ENCODE results near the gene LARP1. TPM values are rescaled to one million over a fixed set of nuclear protein-coding genes. Genes with fewer than 3 reads are reported as not detected.
A peak's percentile ranks its signal among the peaks of the same experiment; 100 is the strongest.
"Not testable (repeated sequence)": the region's sequence is repeated elsewhere in the genome, so short reads cannot be mapped to it uniquely, and the experiment has no call there.

The LARP1 gene
- total RNA-seq, 1 experiment from 2014 or later = 48.5 TPM

DNA sequence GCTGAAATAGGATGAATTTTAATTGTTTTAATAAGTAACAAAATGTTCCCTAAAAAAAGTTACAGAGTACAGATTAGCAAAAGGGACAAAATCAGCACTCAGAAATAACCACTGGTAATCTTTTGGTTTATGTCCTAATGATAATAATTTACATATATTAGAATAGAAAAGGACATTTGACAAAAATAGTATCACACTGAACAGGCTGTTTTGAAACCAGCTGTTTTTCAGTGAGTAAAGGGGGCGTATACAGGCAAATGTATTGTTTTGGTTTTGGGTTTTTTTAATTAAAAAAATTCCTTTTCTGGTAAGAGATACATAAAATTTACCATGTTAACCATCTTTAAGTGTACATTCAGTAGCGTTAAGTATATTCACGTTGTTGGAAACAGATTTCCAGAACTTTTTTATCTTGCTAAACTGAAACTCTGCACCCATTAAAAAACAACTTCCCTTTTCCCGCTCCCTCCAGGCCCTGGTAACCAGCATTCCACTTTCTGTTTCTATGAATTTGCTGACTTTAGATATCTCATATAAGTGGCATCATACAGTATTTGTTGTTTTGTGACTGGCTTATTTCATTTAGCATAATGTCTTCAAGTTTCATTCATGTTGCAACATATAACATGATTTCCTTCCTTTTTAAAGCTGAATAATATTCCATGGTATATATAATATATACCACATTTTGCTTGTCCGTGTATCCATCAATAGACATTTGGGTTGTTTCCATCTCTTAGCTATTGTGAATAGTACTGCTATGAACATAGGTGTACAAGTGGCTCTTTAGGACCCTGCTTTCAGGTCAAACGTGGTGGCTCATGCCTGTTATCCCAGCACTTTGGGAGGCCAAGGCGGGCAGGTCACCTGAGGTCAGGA, 20.6 kb upstream of the LARP1 start:
- DNase-seq (ENCODE audit: low spot score) = no peak

DNA sequence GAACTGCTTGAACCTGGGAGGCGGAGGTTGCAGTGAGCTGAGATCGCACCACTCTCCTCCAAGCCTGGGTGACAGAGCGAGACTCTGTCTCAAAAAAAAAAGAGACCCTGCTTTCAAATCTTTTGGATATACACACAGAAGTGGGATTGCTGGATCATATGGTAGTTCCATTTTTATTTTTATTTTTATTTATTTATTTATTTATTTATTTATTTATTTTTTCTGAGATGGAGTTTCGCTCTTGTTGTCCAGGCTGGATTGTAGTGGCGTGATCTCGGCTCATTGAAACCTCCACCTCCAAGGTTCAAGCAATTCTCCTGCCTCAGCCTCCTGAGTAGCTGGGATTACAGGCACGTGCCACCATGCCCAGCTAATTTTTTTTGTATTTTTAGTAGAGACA, 19.8 kb upstream of the LARP1 start:
- not testable (repeated sequence) for DNase-seq (ENCODE audit: low spot score)

DNA sequence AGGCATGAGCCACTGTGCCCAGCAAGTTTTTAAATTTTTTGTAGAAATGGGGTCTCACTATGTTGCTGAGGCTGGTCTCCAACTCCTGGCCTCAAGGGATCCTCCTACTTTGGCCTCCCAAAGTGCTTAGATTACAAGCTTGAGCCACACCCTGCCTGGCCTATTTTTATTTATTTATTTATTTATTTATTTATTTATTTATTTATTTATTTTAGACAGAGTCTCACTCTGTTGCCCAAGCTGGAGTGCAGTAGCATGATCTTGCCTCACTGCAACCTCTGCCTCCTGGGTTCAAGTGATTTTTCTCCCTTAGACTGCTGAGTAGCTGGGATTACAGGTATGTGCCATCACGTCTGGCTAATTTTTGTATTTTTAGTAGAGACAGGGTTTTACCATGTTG, 18.8 kb upstream of the LARP1 start:
- DNase-seq (ENCODE audit: low spot score) = not testable (repeated sequence)

DNA sequence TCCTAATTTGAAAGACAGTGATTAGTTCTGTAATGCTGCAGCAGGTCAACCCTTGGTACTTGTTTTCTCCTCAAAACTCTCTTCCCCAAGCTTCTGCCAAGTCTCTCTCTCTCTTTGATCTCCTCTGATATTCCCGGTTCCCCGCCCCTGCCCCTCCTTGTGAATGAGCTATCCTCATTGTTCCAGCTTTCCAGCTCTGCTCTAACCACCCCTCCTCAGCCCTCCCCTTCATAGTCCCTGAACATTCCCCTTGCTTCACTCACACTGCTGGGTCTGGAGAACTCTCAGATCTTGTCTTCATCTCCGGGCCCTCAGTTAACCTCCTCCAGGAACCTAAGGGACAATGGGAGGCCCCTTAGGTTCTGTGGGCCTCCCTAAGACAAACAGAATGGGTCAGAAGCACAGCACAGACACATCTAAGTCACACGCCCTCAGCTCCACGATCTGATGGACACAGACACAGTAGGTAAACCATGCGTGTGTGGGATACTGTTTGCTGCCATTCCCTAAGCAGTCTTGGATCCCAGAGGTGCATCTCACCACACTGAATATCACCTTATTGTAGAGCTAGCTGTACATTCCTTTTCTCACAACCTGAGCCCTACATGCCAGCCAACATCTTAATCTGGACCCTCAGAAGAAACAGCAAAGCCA, 17.4 kb upstream of the LARP1 start:
- no peak for DNase-seq (ENCODE audit: low spot score)

DNA sequence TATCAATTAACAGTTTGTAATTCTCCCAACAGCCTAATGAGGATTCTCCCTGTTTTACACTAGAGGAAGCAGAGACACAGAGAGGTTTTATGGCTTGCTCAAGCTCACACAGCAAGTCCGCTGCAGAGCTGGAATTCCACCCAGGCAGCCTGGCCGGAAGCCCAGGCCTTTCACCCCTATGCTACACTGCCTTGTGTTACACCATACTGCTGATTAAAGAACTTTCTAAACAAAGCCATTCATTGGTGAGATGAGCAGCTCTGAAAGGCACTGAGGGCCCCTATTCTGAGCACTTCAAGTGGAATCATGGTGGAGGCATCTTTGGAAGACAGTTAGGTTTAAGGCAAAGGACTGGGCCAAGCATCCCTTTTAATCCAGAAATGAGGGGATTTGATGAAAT, 14.7 kb upstream of the LARP1 start:
- DNase-seq (ENCODE audit: low spot score) = peak; percentile 19

DNA sequence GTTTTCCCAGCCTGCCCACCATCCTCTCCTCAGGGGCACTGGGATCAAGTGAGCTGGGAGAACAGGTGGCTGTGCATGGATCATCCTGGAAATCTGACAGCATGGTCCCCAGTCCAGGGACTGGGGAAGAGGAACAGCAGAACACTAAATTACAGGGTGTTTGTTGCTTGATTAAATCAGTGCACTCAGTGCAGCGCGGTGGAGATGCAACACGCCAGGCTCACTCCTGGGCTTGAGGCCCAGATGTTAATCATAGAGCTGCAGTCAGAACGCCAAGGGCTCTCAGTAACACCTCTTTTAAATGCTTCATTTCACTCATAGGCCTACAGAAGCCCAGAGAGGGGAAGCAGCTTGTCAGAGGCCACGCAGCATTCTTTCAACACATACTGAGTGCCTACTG, 14.2 kb upstream of the LARP1 start:
- no peak for DNase-seq (ENCODE audit: low spot score)

DNA sequence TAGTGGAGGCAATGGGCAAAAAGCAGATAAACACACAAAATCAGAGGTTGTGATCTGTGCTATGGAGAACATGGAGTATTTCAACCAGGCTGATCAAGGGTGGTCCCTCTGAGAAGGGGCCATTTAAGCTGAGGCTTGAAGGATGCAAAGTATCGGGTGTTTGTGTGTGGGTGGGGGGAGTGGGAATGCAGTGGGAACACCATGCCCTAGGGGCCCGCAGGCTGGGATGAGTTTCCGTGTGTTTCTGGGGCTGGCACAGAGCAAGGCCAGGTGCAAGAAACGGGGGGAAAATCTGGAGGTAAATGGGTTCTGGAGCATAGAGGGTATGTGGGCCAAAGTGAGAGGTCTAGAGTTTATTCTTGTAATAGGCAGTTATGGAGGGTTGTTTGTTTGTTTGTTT, 13.8 kb upstream of the LARP1 start:
- DNase-seq (ENCODE audit: low spot score) = no peak

DNA sequence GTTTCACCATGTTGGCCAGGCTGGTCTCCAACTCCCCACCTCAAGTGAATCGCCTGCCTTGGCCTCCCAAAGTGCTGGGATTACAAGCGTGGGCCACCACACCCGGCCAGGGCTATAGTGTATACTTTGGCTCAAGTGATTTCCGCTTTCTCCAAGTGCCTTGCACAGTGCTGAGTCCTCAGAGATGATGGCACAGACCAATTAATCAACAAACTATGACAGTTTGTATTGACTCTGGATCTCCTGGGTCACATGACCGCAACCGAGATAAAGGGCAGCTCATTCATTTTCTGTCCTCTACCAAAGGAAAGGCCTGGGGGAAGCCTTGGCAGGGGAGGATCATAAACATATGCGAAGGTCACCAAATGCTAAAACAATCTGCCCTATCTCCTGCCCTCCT, 11.4 kb upstream of the LARP1 start:
- DNase-seq (ENCODE audit: low spot score) = no peak

DNA sequence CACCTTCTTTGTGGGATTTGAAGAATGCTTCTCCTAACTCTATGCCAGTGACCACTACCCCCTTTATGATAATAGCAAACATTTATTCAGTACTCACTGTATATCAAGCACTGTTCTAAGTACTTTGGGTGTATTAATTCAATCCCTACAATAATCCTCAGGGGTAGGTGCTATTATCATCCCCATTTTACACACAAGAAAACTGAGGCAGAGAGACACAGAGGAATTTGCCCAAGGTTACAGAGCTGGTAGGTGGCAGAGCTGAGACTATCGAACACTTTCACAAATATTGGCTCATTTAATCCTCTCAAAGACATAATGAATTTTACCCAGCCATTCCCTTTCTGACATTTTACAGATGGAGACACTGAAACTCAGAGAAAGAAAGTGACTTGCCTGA, 9.8 kb upstream of the LARP1 start:
- DNase-seq (ENCODE audit: low spot score) = no peak

DNA sequence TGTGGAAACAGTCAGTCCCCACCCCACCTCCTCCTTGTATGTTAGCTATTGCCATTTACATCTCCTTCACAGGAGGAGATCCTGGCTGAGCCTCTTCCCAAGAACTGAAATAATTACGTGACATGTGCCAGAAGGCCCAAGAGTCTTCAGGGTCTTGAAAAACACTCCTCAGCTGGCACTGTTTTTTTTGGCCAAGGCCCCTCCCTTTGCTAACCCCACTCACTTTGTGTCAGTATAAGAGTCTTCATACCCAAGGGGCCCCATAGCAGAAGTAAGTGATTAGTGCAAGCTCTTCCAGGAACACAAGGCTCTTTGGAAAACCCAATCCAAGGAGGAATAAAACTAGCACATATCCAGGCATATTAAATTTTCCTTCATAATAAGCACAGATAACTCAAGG, 5.7 kb upstream of the LARP1 start:
- DNase-seq (ENCODE audit: low spot score) = no peak

DNA sequence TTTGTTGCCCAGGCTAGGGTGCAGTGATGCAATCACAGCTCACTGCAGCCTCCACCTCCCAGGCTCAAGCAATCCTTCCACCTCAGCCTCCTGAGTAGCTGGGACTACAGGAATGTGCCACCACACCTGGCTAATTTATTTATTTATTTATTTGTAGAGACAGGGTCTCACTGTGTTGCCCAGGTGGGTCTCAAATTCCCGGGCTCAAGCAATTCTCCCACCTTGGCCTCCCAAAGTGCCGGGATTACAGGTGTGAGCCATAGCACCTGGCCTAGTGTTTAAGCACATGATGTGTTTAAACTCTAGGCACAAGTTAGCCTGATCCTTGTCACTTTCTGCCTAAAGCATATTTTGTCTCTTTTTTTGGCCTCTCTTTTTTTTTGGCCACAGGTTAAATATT, 4.5 kb upstream of the LARP1 start:
- not testable (repeated sequence) for DNase-seq (ENCODE audit: low spot score)

DNA sequence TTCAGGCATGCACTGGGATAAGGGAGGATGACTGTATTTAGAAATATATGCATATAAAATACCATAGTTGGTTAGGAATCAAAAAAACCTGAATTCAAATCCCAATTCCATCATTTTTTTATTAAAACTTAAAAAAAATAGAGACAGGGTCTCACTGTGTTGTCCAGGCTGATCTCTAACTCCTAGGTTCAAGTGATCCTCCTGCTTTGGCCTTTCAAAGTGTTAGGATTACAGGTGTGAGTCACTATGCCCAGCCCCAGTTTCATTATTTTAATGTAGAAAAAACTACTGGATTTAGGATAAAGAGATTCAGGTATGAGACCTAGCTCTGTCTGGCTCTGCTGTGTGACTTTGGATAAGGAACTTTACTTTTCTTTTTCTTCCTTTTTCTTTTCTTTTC, 3.3 kb upstream of the LARP1 start:
- no peak for DNase-seq (ENCODE audit: low spot score)

DNA sequence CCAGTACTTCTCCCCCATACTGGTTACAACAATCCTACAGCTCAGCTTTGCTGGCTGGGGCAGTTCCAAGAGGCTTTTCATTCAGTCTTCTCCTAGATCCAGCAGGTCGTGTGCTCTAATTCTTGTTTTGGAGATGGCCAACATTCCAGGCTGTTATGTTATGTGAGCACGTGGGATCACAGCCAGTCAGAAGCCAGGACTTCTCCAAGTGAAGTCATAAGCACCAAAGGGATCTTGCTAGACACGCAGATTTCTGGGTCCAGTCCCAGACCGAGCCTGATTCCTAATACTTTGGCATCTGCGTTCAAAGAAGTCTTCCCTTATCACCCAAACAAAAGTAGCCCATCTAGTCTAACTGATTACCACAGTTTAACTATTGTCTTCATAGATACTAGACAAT, 1.4 kb upstream of the LARP1 start:
- no peak for DNase-seq (ENCODE audit: low spot score)

DNA sequence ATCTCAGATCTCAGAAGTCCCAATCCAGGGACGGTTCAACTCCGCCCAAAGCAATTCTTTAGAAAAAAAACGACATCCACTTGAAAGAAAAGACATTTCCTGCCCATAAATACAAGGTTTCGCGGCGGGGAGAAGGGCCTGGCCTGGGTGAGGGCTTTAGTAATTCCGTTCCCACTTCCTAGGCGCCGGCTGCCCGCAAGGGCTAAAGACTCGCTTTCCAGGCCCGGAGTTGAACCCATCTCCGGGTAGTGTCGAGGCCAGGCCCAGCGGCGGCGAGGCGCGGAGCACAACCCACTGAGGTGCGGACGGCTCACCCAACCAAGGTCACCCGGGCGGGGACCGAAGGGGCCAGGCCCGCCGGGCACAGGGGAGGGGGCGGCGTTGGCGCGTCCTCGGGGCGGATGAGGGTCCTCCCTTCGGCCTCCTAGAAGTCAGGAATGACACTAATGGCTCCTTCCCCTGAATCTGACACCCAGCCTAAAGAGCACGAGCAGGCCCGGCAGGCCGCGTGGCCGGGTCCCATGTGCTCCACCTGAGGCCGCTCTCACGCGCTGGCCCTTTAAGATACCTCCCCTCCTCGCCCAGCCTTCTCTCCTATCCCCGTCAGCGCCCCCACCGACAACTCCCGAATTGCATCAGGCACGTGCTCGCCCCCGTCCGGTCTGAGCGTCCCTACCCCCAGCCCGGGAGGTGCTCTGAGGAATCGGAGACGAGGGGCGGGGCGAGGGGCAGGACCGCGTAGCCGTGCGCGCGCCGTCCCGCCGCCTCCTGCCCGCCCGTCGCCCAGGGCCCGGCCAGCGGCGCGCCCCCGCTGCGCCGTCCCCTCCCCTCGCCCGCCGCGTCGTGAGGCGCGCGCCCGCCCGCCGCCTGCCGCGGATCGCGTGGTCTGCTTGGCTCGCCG, 467 bp upstream of the LARP1 start:
- DNase-seq (ENCODE audit: low spot score) = peak; percentile 99

DNA sequence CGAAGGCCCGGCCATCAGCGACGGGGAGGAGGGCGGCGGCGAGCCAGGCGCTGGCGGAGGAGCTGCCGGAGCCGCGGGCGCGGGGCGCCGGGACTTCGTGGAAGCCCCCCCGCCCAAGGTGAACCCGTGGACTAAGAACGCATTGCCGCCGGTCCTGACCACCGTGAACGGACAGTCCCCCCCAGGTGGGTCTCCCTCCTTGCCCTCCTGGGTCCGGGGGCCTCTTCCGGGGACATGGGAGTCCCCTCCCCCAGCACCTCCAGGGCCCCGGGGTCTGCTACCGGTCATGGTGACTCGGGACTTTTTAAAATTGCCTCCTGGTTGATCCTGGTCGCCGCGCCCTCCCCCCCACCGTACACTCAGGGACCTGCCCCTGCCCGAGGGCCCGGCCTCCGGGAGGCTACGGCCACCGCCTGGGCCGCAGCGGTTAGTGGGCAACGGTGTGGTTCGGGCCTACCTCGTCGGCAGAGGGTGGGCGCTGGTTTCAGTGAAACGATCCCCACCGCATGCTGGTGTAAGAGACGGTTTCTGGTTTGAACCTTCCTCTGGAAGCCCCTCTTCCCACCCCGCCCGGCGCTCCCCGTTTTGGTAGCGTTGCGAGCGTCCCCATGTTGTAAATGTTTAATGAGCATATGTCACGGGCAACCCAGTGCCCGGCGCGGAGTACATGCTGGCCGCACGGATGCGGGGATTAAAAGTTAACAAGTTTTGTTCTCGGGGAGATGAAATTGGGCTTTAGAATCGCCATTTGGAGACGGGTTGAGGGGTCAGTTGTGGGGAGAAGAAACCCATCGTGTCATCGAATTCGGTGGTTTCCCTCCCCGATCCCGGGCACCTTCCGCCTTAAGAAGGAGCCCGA, 1.1 kb downstream of the LARP1 start:
- no peak for DNase-seq (ENCODE audit: low spot score)

DNA sequence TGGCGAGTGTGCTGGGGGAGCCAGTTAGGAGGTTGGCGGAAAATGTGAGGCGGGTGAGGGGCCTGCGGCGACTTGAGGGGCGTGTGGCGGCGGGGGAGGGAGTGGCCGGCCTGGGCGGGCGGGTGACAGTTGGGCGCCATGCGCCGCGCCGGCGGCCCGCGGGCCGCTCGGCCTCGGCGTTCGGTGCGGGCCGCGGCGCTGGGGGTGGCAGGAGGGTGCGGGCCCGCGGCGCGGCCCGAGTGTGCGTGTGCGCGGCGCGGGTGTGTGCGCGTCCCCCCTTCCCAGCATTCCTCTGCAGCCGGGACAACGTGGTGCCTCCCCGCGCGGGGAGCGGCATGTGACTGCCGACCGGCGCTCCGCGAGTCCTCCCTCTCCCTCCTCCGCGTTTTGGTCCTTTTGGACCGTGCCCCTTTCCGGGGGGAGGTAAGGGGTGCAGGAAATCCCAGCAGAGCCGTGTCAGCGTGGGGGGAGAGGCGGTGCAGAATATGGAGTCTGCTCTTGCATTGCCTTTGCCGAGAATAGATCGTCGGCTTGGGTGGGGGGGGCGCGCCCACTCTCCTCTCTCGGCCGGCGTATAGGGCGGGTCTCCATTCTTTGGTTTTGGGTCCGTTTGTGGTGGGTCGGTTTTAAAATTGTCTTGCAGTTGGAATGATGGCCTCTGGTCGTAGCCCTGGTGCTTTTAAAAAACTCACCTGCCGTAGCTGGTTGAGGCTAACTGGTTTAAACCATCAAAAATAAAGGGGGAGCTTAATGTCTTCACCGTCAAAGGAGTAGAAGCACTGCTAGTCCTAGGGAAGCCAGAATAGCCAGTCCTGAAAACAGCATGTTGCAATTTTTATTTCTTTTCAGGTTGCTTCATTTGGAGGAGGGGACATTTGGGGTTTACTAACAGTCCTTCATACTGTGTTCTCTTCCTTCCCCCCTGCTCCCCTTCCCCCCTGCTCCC, 2.0 kb downstream of the LARP1 start:
- DNase-seq (ENCODE audit: low spot score) = no peak

DNA sequence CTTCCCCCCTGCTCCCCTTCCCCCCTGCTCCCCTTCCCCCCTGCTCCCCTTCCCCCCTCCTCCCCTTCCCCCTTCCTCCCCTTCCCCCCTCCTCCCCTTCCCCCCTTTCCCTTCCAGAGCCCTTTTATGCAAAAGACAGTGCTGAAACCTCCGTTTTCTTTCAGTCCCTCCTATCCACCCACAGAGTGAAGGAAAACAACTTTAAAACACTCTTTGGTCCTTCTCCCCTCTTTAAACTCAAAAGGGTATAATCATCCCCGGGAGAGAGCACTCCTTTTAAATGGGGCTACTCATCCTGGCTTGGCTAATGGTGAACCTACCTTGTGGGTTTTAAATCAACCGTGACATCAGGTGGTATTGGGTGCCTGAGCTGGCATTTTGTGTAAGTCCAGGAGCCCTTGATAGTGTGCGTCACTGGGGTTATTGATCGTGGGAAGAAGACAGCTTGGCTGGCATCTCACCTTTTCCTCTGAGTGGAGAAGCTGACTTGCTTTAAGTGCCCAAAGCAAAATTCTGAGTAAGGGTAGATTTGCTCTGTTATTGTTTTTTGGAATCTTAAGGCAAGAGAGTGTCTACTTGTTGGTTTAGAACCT, 2.7 kb downstream of the LARP1 start:
- DNase-seq (ENCODE audit: low spot score) = no peak

DNA sequence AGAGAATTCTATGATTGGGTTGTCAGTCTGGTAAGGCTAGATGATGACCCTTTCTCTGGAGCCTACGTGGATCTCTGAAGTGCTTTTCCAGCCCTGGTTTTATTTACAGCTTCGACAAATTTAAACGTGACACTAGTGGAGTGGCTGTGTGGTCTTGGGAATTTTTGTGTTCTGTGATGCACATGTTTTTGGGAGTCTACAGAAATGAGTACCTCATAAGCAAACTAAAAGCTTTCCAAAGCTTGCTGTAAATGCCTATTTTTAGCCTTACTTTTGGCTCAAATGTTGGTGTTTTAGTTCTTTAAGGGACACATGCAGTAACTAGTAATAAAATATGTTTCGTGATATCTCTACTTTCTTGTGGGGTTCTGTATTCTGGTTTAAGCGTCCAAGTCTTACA, 3.3 kb downstream of the LARP1 start:
- DNase-seq (ENCODE audit: low spot score) = no peak

DNA sequence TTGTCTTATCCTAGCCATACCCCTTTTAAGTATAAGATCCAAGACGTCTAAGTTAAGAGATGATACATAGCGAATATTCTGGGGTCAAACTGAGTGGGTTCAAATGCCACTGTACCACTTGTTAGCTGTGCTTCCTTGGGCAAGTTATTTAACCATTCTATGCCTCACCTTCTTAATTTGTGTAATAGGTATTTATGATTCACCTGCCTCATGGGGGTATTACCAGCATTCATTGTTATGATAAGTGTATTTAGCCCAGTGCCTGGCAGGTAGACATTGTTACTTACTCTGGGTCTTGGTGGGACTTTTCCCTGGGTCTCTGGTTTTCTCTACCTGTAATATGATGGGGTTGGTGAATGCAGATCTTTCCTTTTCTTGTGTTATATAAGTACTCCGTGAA, 3.8 kb downstream of the LARP1 start:
- DNase-seq (ENCODE audit: low spot score) = no peak

DNA sequence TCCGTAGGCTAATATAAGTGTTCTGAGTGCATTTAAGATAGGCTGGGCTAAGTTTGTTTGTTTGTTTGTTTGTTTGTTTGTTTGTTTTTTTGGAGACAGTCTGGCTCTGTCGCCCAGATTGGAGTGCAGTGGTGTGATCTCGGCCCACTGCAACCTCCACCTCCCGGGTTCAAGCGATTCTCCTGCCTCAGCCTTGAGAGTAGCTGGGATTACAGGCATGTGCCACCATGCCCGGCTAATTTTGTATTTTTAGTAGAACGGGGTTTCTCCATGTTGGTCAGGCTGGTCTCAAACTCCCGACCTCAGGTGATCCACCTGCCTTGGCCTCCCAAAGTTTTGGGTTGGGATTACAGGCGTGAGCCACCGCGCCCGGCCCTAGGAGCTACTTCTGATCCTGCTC, 4.7 kb downstream of the LARP1 start:
- DNase-seq (ENCODE audit: low spot score) = not testable (repeated sequence)
